Measurements from ENCODE around the gene SGPP1. TPM values are rescaled to one million over a fixed set of nuclear protein-coding genes. Genes with fewer than 3 reads are reported as not detected.

The SGPP1 gene
- total RNA-seq, 1 experiment from 2014 or later = 5.5 TPM

- no peak overlapping the region for H3K56ac ChIP-seq (ENCODE audit: insufficient read length, low read depth, low read length)
- H4K91ac ChIP-seq (ENCODE audit: insufficient read length, low read depth, low read length) = no peak overlapping the region
- H3K23me2 ChIP-seq (ENCODE audit: insufficient read length, low read depth, low read length, poor library complexity, severe bottlenecking) = no peaks in the 10 kb centered on the region
- no peak overlapping the region for H3T11ph ChIP-seq (ENCODE audit: low read length)
- H3K4ac ChIP-seq (ENCODE audit: low read depth, low read length) = no peak overlapping the region
- H3K23ac ChIP-seq (ENCODE audit: insufficient read length, low read depth, low read length) = no peak overlapping the region
- H3K79me1 ChIP-seq (ENCODE audit: insufficient read depth, low read depth, low read length, poor library complexity, severe bottlenecking) = no peaks in the 10 kb centered on the region
- Mint-ChIP-seq H3K27me3 (ENCODE audit: low read depth) (no peaks in the 10 kb centered on the region; the same call in 1 of the 2 replicates), H3K36me3 (ENCODE audit: insufficient read depth in 1 of 3, low read depth in 3 of 3) (peaks cover 0 to 1% (median 0%) of the 10 kb centered on the region in 3 experiments; a peak in 2 of 7 replicates), H3K9me3 (no peaks in the 10 kb centered on the region), H3K4me1 (no peaks in the 10 kb centered on the region), H3K27ac (peak overlapping the region in 1 of 3 experiments; percentile 34; a peak in 1 of 7 replicates), H3K4me3 (no peak overlapping the region)
- no peaks in the 10 kb centered on the region for H3K4me1 ChIP-seq (ENCODE audit: insufficient read depth, low read length)
- no peak for DNase-seq
- no peak overlapping the region for H2BK5ac ChIP-seq (ENCODE audit: insufficient read length, low read length)
- no peaks in the 10 kb centered on the region for H3K9me3 ChIP-seq (ENCODE audit: control insufficient read depth, low read depth, low read length)
- H4K8ac ChIP-seq (replicated peaks; ENCODE audit: insufficient read length, low read depth, low read length) = no peak overlapping the region
- H3K27me3 ChIP-seq (ENCODE audit: insufficient read depth, low read length) = no peaks in the 10 kb centered on the region
- no peak overlapping the region for H2BK120ac ChIP-seq (ENCODE audit: low read depth, low read length, poor library complexity, severe bottlenecking)
- no peak overlapping the region for H3K27ac ChIP-seq (ENCODE audit: insufficient read length, low read depth, low read length)
- no peaks in the 10 kb centered on the region for H4K20me1 ChIP-seq (ENCODE audit: control insufficient read depth, insufficient read depth, insufficient read length)
- no peak overlapping the region for H2BK15ac ChIP-seq (ENCODE audit: low read depth, low read length)
- H2AFZ ChIP-seq (ENCODE audit: low read length) = no peak overlapping the region
- no peak overlapping the region for H3K4me2 ChIP-seq (ENCODE audit: insufficient read depth, insufficient read length, low read length)
- no peak for TF ChIP-seq CTCF (conservative IDR thresholded peaks at IDR 0.05)
- H4K5ac ChIP-seq (ENCODE audit: insufficient read length, low read depth, low read length) = no peak overlapping the region
- no peak overlapping the region for H3K14ac ChIP-seq (ENCODE audit: insufficient read depth, low read length)
- WGBS (ENCODE audit: extremely low coverage, insufficient read length, low lambda C conversion rate) = no CpG with 5 or more reads among the region's 4 CpGs
- H2BK12ac ChIP-seq (ENCODE audit: insufficient read length, low read depth, low read length) = no peak overlapping the region
- H3K79me2 ChIP-seq (ENCODE audit: insufficient read depth, low read length) = no peaks in the 10 kb centered on the region
- no peak overlapping the region for H2AK5ac ChIP-seq (ENCODE audit: insufficient read length, low read length)
- H3K18ac ChIP-seq (ENCODE audit: insufficient read length, low read depth, low read length) = no peak overlapping the region
- H3K9ac ChIP-seq (ENCODE audit: extremely low read depth, insufficient read length, low read length) = no peak overlapping the region
- no peak overlapping the region for H2BK20ac ChIP-seq (ENCODE audit: low read depth, low read length, poor library complexity, severe bottlenecking)
These were observed 68.1 kb downstream of the SGPP1 start for GRCh38 chr14:63659726-63660125.

Data from H9 (cell line).